GM21390 (cell line): ENCODE results near the gene C9.
"Not testable (repeated sequence)": the region's sequence is repeated elsewhere in the genome, so short reads cannot be mapped to it uniquely, and the experiment has no call there.

Experiments used
- ATAC-seq: cut with Tn5 transposase; IDR thresholded peaks from one replicate; pipeline ENCODE4 v1.9.1; 2021; ENCODE audit not compliant: unreplicated experiment

The C9 gene

GRCh38 chr5:39364367-39364766, at the start of gene C9:
TSS of gene C9 (minus strand) at chr5:39364495. CDS start at chr5:39364464, 31 bp downstream.
- no peak for ATAC-seq

GRCh38 chr5:39413771-39414170, 49.5 kb upstream of the C9 start:
- ATAC-seq = no peak

- no peak for ATAC-seq
These were observed 48.6 kb upstream of the C9 start for GRCh38 chr5:39412721-39413394.

- ATAC-seq = no peak
These were observed 47.7 kb upstream of the C9 start for GRCh38 chr5:39411985-39412384.

GRCh38 chr5:39411061-39411460, 46.8 kb upstream of the C9 start:
- no peak for ATAC-seq

- ATAC-seq = no peak
These were observed 44.7 kb upstream of the C9 start for GRCh38 chr5:39409033-39409432.

- ATAC-seq = no peak
These were observed 41.0 kb upstream of the C9 start for GRCh38 chr5:39405083-39405843.

GRCh38 chr5:39403761-39404160, 39.5 kb upstream of the C9 start:
- not testable (repeated sequence) for ATAC-seq

- not testable (repeated sequence) for ATAC-seq
These were observed 37.8 kb upstream of the C9 start for GRCh38 chr5:39402140-39402539.

GRCh38 chr5:39400713-39401578, 36.7 kb upstream of the C9 start:
- no peak for ATAC-seq

- ATAC-seq = no peak
These were observed 35.1 kb upstream of the C9 start for GRCh38 chr5:39399135-39400036.

- ATAC-seq = no peak
These were observed 32.5 kb upstream of the C9 start for GRCh38 chr5:39396843-39397242.

GRCh38 chr5:39395521-39395920, 31.2 kb upstream of the C9 start:
- no peak for ATAC-seq

GRCh38 chr5:39394946-39395345, 30.7 kb upstream of the C9 start:
- ATAC-seq = no peak

- ATAC-seq = no peak
These were observed 26.6 kb upstream of the C9 start for GRCh38 chr5:39390945-39391344.

GRCh38 chr5:39387293-39387692, 23.0 kb upstream of the C9 start:
- no peak for ATAC-seq

GRCh38 chr5:39384271-39384670, 20.0 kb upstream of the C9 start:
- ATAC-seq = no peak

- no peak for ATAC-seq
These were observed 17.1 kb upstream of the C9 start for GRCh38 chr5:39381376-39381775.

GRCh38 chr5:39379693-39380092, 15.4 kb upstream of the C9 start:
- ATAC-seq = no peak

GRCh38 chr5:39377613-39378012, 13.3 kb upstream of the C9 start:
- ATAC-seq = no peak

GRCh38 chr5:39376293-39376714, 12.0 kb upstream of the C9 start:
- peak; percentile 75 for ATAC-seq
